Tibial nerve (tissue), 4 donors: Measurements from ENCODE around the gene ARHGAP11A. TPM values are rescaled to one million over a fixed set of nuclear protein-coding genes. Genes with fewer than 3 reads are reported as not detected.

Experiments
- DNase-seq, 2 donors: peaks; one replicate each; pipeline ENCODE4 v3.0.0-alpha.2; 2019; ENCODE audit warnings: low spot score in 2 of 2
- H3K27ac ChIP-seq, 4 donors: fragments of 200-600 bp; sonication (generic) in 3 of 4; one replicate each; pipeline ENCODE4 v1.5.1; 2017 to 2019; ENCODE audit warnings: mild to moderate bottlenecking in 1 of 4
- H3K27me3 ChIP-seq, 2 donors: fragments of 200-600 bp; sonication (generic) in 1 of 2; one replicate each; pipeline versions ENCODE4 v1.5.1 to v1.6.0; 2017 to 2019
- H3K36me3 ChIP-seq, 3 donors: fragments of 200-600 bp; sonication (generic); one replicate each; pipeline ENCODE4 v1.5.1; 2018 to 2019
- H3K4me1 ChIP-seq, 4 donors: fragments of 200-600 bp; sonication (generic) in 3 of 4; one replicate each; pipeline ENCODE4 v1.5.1; 2017 to 2019
- H3K4me3 ChIP-seq, 4 donors: fragments of 200-600 bp; sonication (generic) in 3 of 4; one replicate each; pipeline ENCODE4 v1.5.1; 2017 to 2019; ENCODE audit warnings: mild to moderate bottlenecking in 1 of 4, moderate library complexity in 1 of 4
- H3K9me3 ChIP-seq, 4 donors: fragments of 200-600 bp; sonication (generic) in 3 of 4; one replicate each; pipeline ENCODE4 v1.5.1; 2017 to 2019
- EP300 ChIP-seq, 2 donors: sonication (generic); formaldehyde crosslinking; IDR thresholded peaks; one replicate each; pipeline ENCODE4 v1.6.1; 2017; ENCODE audit warnings: antibody characterized with exemption in 2 of 2, mild to moderate bottlenecking in 1 of 2
- POLR2A ChIP-seq, 2 donors: fragments of 450-650 bp; IDR thresholded peaks; one replicate each; pipeline ENCODE4 v1.6.1; 2017; ENCODE audit warnings: antibody characterized with exemption in 2 of 2, mild to moderate bottlenecking in 2 of 2, moderate library complexity in 2 of 2
- WGBS, 2 donors: methylation state at CpG; one replicate each; pipeline ENCODE4 v1.1.5; 2018; 5-methylcytosine and 5-hydroxymethylcytosine counted together
- small RNA-seq: library from RNA; depleted of rRNA; stranded (forward); fragments of <200 nt; gene quantifications from one replicate; pipeline ENCODE3, GENCODE V24; 2016
- total RNA-seq, 4 donors: library from RNA; depleted of rRNA; stranded (reverse); fragments of >200 nt; gene quantifications; one replicate each; pipeline ENCODE4 v1.1.0, GENCODE V29; 2016
- TF ChIP-seq, protein P1 (sequence below), 5 experiments: fragments of 200-600 bp in 3 of 5; fragments of 450-650 bp in 2 of 5; sonication (generic) in 3 of 5; IDR thresholded peaks; one replicate each; pipeline ENCODE4 v1.5.1; 2016 to 2019; ENCODE audit warnings: antibody characterized with exemption in 5 of 5, mild to moderate bottlenecking in 3 of 5, moderate library complexity in 2 of 5

The ARHGAP11A gene
- total RNA-seq, 4 donors from 2014 or later = 0.59 to 2.4 (median 0.82) TPM

GRCh38 chr15:32685576-32685975, 70.3 kb downstream of the ARHGAP11A start:
- peaks cover 0 to 13% (median 4%) of the 10 kb centered on the region in 4 donors for H3K4me1 ChIP-seq
- 61 to 75% methylated on average over 1 of the region's 1 CpG for WGBS, 2 donors
- H3K36me3 ChIP-seq = no peaks in the 10 kb centered on the region
- no peak for TF ChIP-seq POLR2A (IDR thresholded peaks at IDR 0.05)
- TF ChIP-seq, protein P1, sequence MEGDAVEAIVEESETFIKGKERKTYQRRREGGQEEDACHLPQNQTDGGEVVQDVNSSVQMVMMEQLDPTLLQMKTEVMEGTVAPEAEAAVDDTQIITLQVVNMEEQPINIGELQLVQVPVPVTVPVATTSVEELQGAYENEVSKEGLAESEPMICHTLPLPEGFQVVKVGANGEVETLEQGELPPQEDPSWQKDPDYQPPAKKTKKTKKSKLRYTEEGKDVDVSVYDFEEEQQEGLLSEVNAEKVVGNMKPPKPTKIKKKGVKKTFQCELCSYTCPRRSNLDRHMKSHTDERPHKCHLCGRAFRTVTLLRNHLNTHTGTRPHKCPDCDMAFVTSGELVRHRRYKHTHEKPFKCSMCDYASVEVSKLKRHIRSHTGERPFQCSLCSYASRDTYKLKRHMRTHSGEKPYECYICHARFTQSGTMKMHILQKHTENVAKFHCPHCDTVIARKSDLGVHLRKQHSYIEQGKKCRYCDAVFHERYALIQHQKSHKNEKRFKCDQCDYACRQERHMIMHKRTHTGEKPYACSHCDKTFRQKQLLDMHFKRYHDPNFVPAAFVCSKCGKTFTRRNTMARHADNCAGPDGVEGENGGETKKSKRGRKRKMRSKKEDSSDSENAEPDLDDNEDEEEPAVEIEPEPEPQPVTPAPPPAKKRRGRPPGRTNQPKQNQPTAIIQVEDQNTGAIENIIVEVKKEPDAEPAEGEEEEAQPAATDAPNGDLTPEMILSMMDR (IDR thresholded peaks at IDR 0.05) = no peak
- TF ChIP-seq EP300 (IDR thresholded peaks at IDR 0.05) = no peak
- H3K4me3 ChIP-seq = no peak overlapping the region
- no peaks in the 10 kb centered on the region for H3K9me3 ChIP-seq
- H3K27ac ChIP-seq = no peak overlapping the region
- H3K27me3 ChIP-seq = no peaks in the 10 kb centered on the region
- no peak for DNase-seq

DNA sequence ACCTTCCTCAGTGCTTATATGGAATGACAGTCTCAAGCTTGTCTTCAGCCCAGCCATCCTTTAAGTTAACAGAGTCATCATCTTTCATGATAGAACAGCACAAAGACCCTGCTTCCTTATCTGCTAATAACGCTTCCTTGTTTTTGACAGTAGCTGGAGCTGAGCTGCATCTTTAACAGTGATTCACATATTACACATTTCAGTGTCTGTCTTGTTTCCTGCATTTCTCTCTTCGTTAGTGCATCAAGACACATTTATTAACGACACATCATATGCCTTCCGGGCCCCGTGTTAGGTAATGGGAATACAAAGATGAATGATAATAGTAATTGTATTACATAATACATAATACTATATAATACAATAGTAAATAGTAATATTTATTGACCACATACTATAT, 72.3 kb downstream of the ARHGAP11A start:
- TF ChIP-seq EP300 (IDR thresholded peaks at IDR 0.05) (no peak), POLR2A (IDR thresholded peaks at IDR 0.05) (no peak)
- TF ChIP-seq, protein P1 (IDR thresholded peaks at IDR 0.05) = no peak
- H3K27ac ChIP-seq = no peak overlapping the region
- H3K4me3 ChIP-seq = no peak overlapping the region
- no peak for DNase-seq
- H3K9me3 ChIP-seq = no peaks in the 10 kb centered on the region
- 82 to 94% methylated on average over 5 of the region's 5 CpGs for WGBS, 2 donors
- H3K36me3 ChIP-seq = no peaks in the 10 kb centered on the region
- peaks cover 0 to 10% (median 3%) of the 10 kb centered on the region in 4 donors for H3K4me1 ChIP-seq
- H3K27me3 ChIP-seq = no peaks in the 10 kb centered on the region

DNA sequence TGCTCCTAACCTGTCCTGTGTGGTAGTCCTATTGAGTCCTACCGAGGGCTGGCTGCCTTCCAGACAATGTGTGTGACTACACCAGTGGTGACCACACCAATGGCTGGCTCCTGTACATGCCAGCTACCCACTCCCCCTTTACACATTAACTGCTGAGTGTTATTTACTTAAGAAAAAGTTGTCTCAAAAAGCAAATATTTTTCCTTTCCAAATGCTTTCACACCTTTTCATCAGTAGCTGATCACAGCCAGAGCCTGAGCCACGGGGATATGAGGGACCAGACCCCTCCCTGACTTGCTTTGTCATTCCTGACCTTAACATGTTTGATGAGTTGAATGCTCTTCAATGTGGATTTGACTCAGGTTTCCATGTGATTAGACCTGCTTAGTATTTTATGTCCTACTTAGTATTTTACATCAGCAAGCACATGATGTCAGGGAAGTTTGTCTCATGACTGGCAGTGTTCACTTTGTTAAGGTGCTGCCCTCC, 72.9 kb downstream of the ARHGAP11A start:
- Histone ChIP-seq H3K27me3 (no peaks in the 10 kb centered on the region), H3K4me1 (peaks cover 0 to 6% (median 0%) of the 10 kb centered on the region in 4 donors), H3K36me3 (no peaks in the 10 kb centered on the region), H3K9me3 (no peaks in the 10 kb centered on the region), H3K4me3 (no peak overlapping the region), H3K27ac (no peak overlapping the region)
- no peak for DNase-seq
- TF ChIP-seq POLR2A (IDR thresholded peaks at IDR 0.05) (no peak), EP300 (IDR thresholded peaks at IDR 0.05) (no peak)
- TF ChIP-seq, protein P1 (IDR thresholded peaks at IDR 0.05) = no peak
- WGBS, 2 donors = 59 to 75% methylated on average over 2 of the region's 2 CpGs

Small RNA genes within 50 kb of the gene (small RNA-seq; reads per million reads assigned to genes)
- gene RN7SL286P = not detected

Other genes starting within 250 kb of the ARHGAP11A start
- 1 to 10 TPM in 2 of 4 donors, under 1 TPM in 1, not detected in 1; 0.21 to 3.6 (median 3.5) TPM for gene GOLGA8K, start 212.2 kb upstream of the ARHGAP11A start, total RNA-seq
- 1 to 10 TPM in 1 of 4 donors, not detected in 3; 1.8 TPM for gene GOLGA8O, start 159.9 kb upstream of the ARHGAP11A start, total RNA-seq
- gene GOLGA8N, start 22.0 kb upstream of the ARHGAP11A start, total RNA-seq = 10 to 100 TPM; 11.0 to 27.3 (median 13.7) TPM
- gene SCG5, start 26.2 kb downstream of the ARHGAP11A start, total RNA-seq = under 1 TPM in 2 of 4 donors, not detected in 2; 0.44 to 0.90 TPM
- gene GREM1, start 102.5 kb downstream of the ARHGAP11A start, total RNA-seq = under 1 TPM in 1 of 4 donors, not detected in 3; 0.30 TPM